GM21576 (cell line): Measurements from ENCODE around the gene SNTN.

Experiments
- ATAC-seq: cut with Tn5 transposase; IDR thresholded peaks from one replicate; pipeline ENCODE4 v1.9.1; 2021; ENCODE audit warnings: mild to moderate bottlenecking, moderate library complexity; ENCODE audit not compliant: unreplicated experiment

The SNTN gene

GRCh38 chr3:63673111-63673510, 20.6 kb downstream of the SNTN start:
- ATAC-seq = no peak

GRCh38 chr3:63674586-63674985, 22.1 kb downstream of the SNTN start:
- no peak for ATAC-seq

GRCh38 chr3:63679186-63679585, 26.7 kb downstream of the SNTN start:
- no peak for ATAC-seq

- no peak for ATAC-seq
Measured at GRCh38 chr3:63684081-63684480, 31.6 kb downstream of the SNTN start.

- ATAC-seq = no peak
Measured at GRCh38 chr3:63685340-63685739, 32.9 kb downstream of the SNTN start.

- no peak for ATAC-seq
Measured at GRCh38 chr3:63687278-63688225, 35.1 kb downstream of the SNTN start.

GRCh38 chr3:63689285-63689684, 36.8 kb downstream of the SNTN start:
- no peak for ATAC-seq

- ATAC-seq = no peak
Measured at GRCh38 chr3:63693351-63693750, 40.9 kb downstream of the SNTN start.

- ATAC-seq = no peak
Measured at GRCh38 chr3:63705092-63705645, 52.7 kb downstream of the SNTN start.

GRCh38 chr3:63706321-63707085, 54.0 kb downstream of the SNTN start:
- no peak for ATAC-seq

GRCh38 chr3:63707731-63708130, 55.3 kb downstream of the SNTN start:
- ATAC-seq = no peak

GRCh38 chr3:63709576-63709975, 57.1 kb downstream of the SNTN start:
- no peak for ATAC-seq
